Liver (tissue), 3 donors: ENCODE data around the gene SLX9.

Source experiments
- CTCF ChIP-seq: fragments of 150-350 bp; IDR thresholded peaks from 2 replicates; pipeline ENCODE4 v1.5.1; 2017; ENCODE audit warnings: improper control_type of control experiment, low read depth, low read length; ENCODE audit not compliant: missing input control
- FOXA1 ChIP-seq: IDR thresholded peaks from 2 replicates; pipeline ENCODE4 v1.6.1; 2016; ENCODE audit warnings: antibody characterized with exemption
- JUND ChIP-seq, 2 donors: IDR thresholded peaks; 2 replicates each; pipeline ENCODE4 v1.6.1; 2016; ENCODE audit warnings: antibody characterized with exemption in 2 of 2
- MAX ChIP-seq: IDR thresholded peaks from 2 replicates; pipeline ENCODE4 v1.6.1; 2016; ENCODE audit warnings: antibody characterized with exemption
- REST ChIP-seq: IDR thresholded peaks from 2 replicates; pipeline ENCODE4 v1.6.1; 2016; ENCODE audit warnings: antibody characterized with exemption, mild to moderate bottlenecking
- RXRA ChIP-seq, 2 donors: IDR thresholded peaks; 2 replicates each; pipeline ENCODE4 v1.6.1; 2017 to 2018; ENCODE audit warnings: antibody characterized with exemption in 2 of 2, mild to moderate bottlenecking in 1 of 2
- donor health status: healthy.
- donor health status: healthy.

GRCh38 chr21:44948426-44949120, 8.7 kb downstream of the SLX9 start:
- TF ChIP-seq MAX: no peak
- TF ChIP-seq CTCF: no peak
- TF ChIP-seq FOXA1: no peak
- TF ChIP-seq JUND (IDR thresholded peaks at IDR 0.05): no peak
- no peak for TF ChIP-seq RXRA (IDR thresholded peaks at IDR 0.05)
- no peak for TF ChIP-seq REST
